GM18951 (cell line): ENCODE data around the gene SPTBN1.
"Not testable (repeated sequence)": the region's sequence is repeated elsewhere in the genome, so short reads cannot be mapped to it uniquely, and the experiment has no call there.

Experiments
- POLR2A ChIP-seq: IDR thresholded peaks from 4 replicates; pipeline ENCODE4 v1.6.1; 2011; ENCODE audit warnings: mild to moderate bottlenecking; ENCODE audit not compliant: insufficient read length, insufficient read depth; ENCODE audit errors: extremely low read depth
- in situ Hi-C: fragments of 300-500 bp; cut with MboI; formaldehyde crosslinking; loops from one replicate; pipeline ENCODE4 v1.12.0; 2022; ENCODE audit warnings: low sequenced_read_pairs, mixed read lengths, inconsistent platforms; ENCODE audit not compliant: unreplicated experiment

The SPTBN1 gene

GRCh38 chr2:54681416-54681815 lies 225.3 kb downstream of the SPTBN1 start:
- in situ Hi-C loops = no loop called here
- TF ChIP-seq POLR2A = no peak

- no peak for TF ChIP-seq POLR2A
- in situ Hi-C loops = no loop called here
Observed at GRCh38 chr2:54683596-54683995, 227.5 kb downstream of the SPTBN1 start.

- in situ Hi-C loops = no loop called here
- no peak for TF ChIP-seq POLR2A
Observed at GRCh38 chr2:54685263-54685775, 229.2 kb downstream of the SPTBN1 start.

GRCh38 chr2:54687595-54688152 lies 231.5 kb downstream of the SPTBN1 start:
- in situ Hi-C loops = no loop called here
- TF ChIP-seq POLR2A = no peak

- no peak for TF ChIP-seq POLR2A
- in situ Hi-C loops = no loop called here
Observed at GRCh38 chr2:54691445-54692135, 235.5 kb downstream of the SPTBN1 start.

GRCh38 chr2:54692556-54692955 lies 236.4 kb downstream of the SPTBN1 start:
- no peak for TF ChIP-seq POLR2A
- in situ Hi-C loops = no loop called here

- in situ Hi-C loops = no loop called here
- TF ChIP-seq POLR2A = no peak
Observed at GRCh38 chr2:54695378-54695777, 239.3 kb downstream of the SPTBN1 start.

- TF ChIP-seq POLR2A = no peak
- in situ Hi-C loops = no loop called here
Observed at GRCh38 chr2:54697934-54698333, 241.8 kb downstream of the SPTBN1 start.

GRCh38 chr2:54698926-54699325 lies 242.8 kb downstream of the SPTBN1 start:
- in situ Hi-C loops = not testable (repeated sequence)

- in situ Hi-C loops = loop anchor here (25.0 kb wide), 1 partner anchor 587 kb away; the partner anchor contains the start of gene ACYP2
- no peak for TF ChIP-seq POLR2A
Observed at GRCh38 chr2:54699665-54700064, 243.5 kb downstream of the SPTBN1 start.

- no peak for TF ChIP-seq POLR2A
- in situ Hi-C loops = loop anchor here (25.0 kb wide), 1 partner anchor 589 kb away; the partner anchor contains the start of gene ACYP2
Observed at GRCh38 chr2:54701029-54701428, 244.9 kb downstream of the SPTBN1 start.

GRCh38 chr2:54704238-54704637 lies 248.1 kb downstream of the SPTBN1 start:
- no peak for TF ChIP-seq POLR2A
- in situ Hi-C loops = loop anchor here (25.0 kb wide), 1 partner anchor 592 kb away; the partner anchor contains the start of gene ACYP2

- in situ Hi-C loops = loop anchor here (25.0 kb wide), 1 partner anchor 593 kb away; the partner anchor contains the start of gene ACYP2
Observed at GRCh38 chr2:54704688-54705605, 248.8 kb downstream of the SPTBN1 start.

More at GRCh38 chr2:54704688-54705605, 248.8 kb downstream of the SPTBN1 start:
- TF ChIP-seq POLR2A = no peak
